NCI-H146 treated with DMSO at 0.1 percent for 48 hours (cell line): ENCODE data around the gene BCL11A.
"Not testable (repeated sequence)": the region's sequence is repeated elsewhere in the genome, so short reads cannot be mapped to it uniquely, and the experiment has no call there.

Source experiments
- DNase-seq: peaks from one replicate; lab custom pipeline; 2025; ENCODE audit not compliant: unreplicated experiment; lab: John Stamatoyannopoulos, UW

The BCL11A gene

GRCh38 chr2:60440079-60440766, 113.2 kb downstream of the BCL11A start:
- DNase-seq = no peak

GRCh38 chr2:60439219-60439974, 114.1 kb downstream of the BCL11A start:
- DNase-seq = no peak

- DNase-seq = no peak
Measured at GRCh38 chr2:60438653-60439052, 114.8 kb downstream of the BCL11A start.

GRCh38 chr2:60438131-60438530, 115.3 kb downstream of the BCL11A start:
- DNase-seq = no peak

- DNase-seq = no peak
Measured at GRCh38 chr2:60437080-60437696, 116.3 kb downstream of the BCL11A start.

- no peak for DNase-seq
Measured at GRCh38 chr2:60433018-60433596, 120.3 kb downstream of the BCL11A start.

- no peak for DNase-seq
Measured at GRCh38 chr2:60432035-60432601, 121.3 kb downstream of the BCL11A start.

GRCh38 chr2:60429681-60430080, 123.8 kb downstream of the BCL11A start:
- no peak for DNase-seq

GRCh38 chr2:60426880-60427279, 126.6 kb downstream of the BCL11A start:
- DNase-seq = no peak

GRCh38 chr2:60426341-60426740, 127.1 kb downstream of the BCL11A start:
- no peak for DNase-seq

GRCh38 chr2:60424233-60424632, 129.2 kb downstream of the BCL11A start:
- DNase-seq = no peak

- no peak for DNase-seq
Measured at GRCh38 chr2:60423505-60423904, 129.9 kb downstream of the BCL11A start.

GRCh38 chr2:60422826-60423483, 130.5 kb downstream of the BCL11A start:
- no peak for DNase-seq

GRCh38 chr2:60417210-60417609, 136.2 kb downstream of the BCL11A start:
- DNase-seq = not testable (repeated sequence)

- DNase-seq = no peak
Measured at GRCh38 chr2:60416221-60417008, 137.0 kb downstream of the BCL11A start.

GRCh38 chr2:60415814-60416213, 137.6 kb downstream of the BCL11A start:
- DNase-seq = no peak

GRCh38 chr2:60414495-60415138, 138.8 kb downstream of the BCL11A start:
- DNase-seq = no peak

GRCh38 chr2:60413814-60414168, 139.7 kb downstream of the BCL11A start:
- DNase-seq = no peak

GRCh38 chr2:60413069-60413813, 140.2 kb downstream of the BCL11A start:
- no peak for DNase-seq
